Retinal pigment epithelial cell (primary cell): ENCODE results near the gene BAIAP2.
"Not testable (repeated sequence)": the region's sequence is repeated elsewhere in the genome, so short reads cannot be mapped to it uniquely, and the experiment has no call there.

Experiments
- DNase-seq: peaks from one replicate; pipeline ENCODE4 v3.0.0-alpha.2; 2010; ENCODE audit warnings: low read depth
- H3K4me3 ChIP-seq: 2 replicates; pipeline ENCODE4 v1.5.1; 2011; ENCODE audit warnings: mild to moderate bottlenecking, low read length, control low read depth, moderate library complexity
- CTCF ChIP-seq: conservative IDR thresholded peaks from 2 replicates; pipeline ENCODE4 v1.5.1; 2011; ENCODE audit warnings: low read depth, low read length, control low read depth, inconsistent platforms

Gene BAIAP2

GRCh38 chr17:81025741-81026129 is 9.2 kb upstream of the BAIAP2 start:
- no peak for DNase-seq
- no peak overlapping the region for H3K4me3 ChIP-seq
- no peak for TF ChIP-seq CTCF

- no peak for TF ChIP-seq CTCF
- no peak for DNase-seq
- H3K4me3 ChIP-seq: no peak overlapping the region
Measured at GRCh38 chr17:81026266-81027036, 8.5 kb upstream of the BAIAP2 start.

- no peak overlapping the region for H3K4me3 ChIP-seq
- DNase-seq: no peak
- TF ChIP-seq CTCF: no peak
Measured at GRCh38 chr17:81027038-81027437, 7.9 kb upstream of the BAIAP2 start.

- TF ChIP-seq CTCF: no peak
- DNase-seq: no peak
- H3K4me3 ChIP-seq: no peak overlapping the region
Measured at GRCh38 chr17:81027591-81028505, 7.1 kb upstream of the BAIAP2 start.

- H3K4me3 ChIP-seq: no peak overlapping the region
- TF ChIP-seq CTCF: no peak
Measured at GRCh38 chr17:81028506-81028858, 6.5 kb upstream of the BAIAP2 start.

GRCh38 chr17:81029859-81030258 is 5.1 kb upstream of the BAIAP2 start:
- DNase-seq: no peak
- no peak for TF ChIP-seq CTCF

More at GRCh38 chr17:81028506-81028858, 6.5 kb upstream of the BAIAP2 start:
- DNase-seq: no peak

GRCh38 chr17:81030312-81030711 is 4.6 kb upstream of the BAIAP2 start:
- DNase-seq, H3K4me3 ChIP-seq: not testable (repeated sequence)

More at GRCh38 chr17:81029859-81030258, 5.1 kb upstream of the BAIAP2 start:
- H3K4me3 ChIP-seq: no peak overlapping the region
